Muscle of back (tissue), 11 donors: Measurements from ENCODE around the gene GNG3. TPM values are rescaled to one million over a fixed set of nuclear protein-coding genes. Genes with fewer than 3 reads are reported as not detected.
A peak's percentile ranks its signal among the peaks of the same experiment; 100 is the strongest.
"Not testable (repeated sequence)": the region's sequence is repeated elsewhere in the genome, so short reads cannot be mapped to it uniquely, and the experiment has no call there.

Experiments
- DNase-seq, 3 donors: peaks; one replicate each; pipeline versions ENCODE4 v3.0.0 to v3.0.0-alpha.2; 2013
- polyA plus RNA-seq, 10 donors: library from polyadenylated mRNA; unstranded; fragments of 120-200 nt; gene quantifications; one replicate each; pipeline ENCODE4 v1.2.1, GENCODE V29; 2013; ENCODE audit not compliant: insufficient read length in 10 of 10

GNG3 gene
- polyA plus RNA-seq, 10 donors = 0.35 to 1.5 (median 0.66) TPM; not detected in 3

DNA sequence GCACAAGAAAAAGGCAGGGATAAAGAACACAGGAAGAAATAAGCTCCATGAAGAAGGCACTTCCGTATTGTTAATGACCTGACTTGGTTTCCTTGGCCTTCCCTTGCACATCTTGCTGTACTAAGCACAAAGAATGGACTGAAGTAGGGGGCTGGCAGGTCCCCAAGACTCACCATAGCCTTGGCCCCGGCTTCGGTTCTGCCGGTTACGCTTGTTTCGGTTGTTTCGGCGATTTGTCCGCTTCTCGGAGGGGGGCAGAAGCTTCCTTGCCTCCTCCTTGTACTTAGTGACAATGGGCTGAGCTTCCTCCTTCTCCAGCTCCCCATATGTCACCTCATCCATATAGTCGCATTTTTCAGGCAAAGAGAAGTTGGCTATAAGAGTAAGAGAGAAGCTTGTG is 9.3 kb downstream of the GNG3 start:
- no peak for DNase-seq

DNA sequence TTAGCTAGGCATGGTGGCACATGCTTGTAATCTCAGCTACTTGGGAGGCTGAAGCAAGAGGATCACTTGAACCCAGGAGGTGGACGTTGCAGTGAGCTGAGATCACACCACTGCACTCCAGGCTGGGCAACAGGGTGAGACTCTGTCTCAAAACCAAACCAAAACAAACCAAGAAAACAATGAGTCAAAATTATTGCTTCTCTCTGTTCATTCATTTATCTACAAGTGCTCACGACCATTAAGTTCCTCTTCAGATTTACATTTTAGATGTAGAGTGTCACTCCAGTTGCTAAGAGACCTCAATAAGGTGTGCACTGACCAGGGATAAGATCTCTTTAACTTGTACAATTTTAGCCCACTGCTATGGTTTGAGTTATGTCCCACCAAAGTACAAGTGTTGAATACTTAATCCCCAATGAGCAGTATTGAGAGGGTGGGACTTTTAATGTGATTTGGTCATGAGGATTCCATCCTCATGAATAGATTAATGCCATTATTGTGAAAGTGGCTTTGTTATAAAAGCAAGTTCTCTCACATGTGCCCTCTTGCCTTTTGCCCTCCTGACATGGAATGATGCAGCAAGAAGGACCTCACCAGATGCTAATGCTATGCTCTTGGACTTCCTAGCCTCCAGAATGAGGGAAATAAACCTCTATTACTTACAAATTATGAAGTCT is 12.0 kb downstream of the GNG3 start:
- no peak for DNase-seq

DNA sequence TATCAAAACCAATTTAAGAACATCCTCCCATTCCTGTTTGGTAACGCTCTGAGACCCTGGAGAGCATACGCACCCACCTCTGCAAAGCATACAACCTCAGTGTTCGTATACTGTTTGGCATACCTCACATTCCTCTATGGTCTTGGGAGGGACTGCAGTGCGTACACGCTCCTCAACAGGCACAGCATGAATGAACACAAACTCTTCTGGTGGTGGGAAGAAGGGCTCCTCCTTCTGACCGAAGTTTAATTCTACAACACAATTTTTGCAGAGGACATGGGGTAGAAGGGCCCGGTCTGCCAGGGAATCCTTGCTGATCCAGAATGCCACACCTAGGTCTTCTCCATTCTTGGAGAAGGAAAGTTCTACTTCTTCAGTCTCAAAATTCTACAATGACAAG is 14.5 kb downstream of the GNG3 start:
- DNase-seq = no peak

DNA sequence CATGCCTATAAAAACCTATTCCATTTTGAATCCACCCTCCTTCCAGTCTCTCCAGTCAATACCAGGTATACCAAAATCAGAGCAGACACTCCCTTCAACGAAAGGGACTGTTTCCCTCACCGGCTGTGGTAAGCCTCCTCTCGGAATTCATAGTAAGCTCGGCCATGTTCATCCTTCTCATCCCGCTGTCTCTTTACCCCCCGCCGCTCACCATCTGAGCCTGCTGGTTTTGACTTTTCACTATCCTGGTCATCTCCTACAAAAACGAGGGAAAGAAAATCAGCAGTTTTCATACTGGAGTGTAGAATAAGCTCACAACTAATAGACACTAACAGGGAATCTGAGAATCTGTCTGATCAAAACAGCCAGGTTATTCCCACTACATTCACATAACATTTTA is 16.7 kb downstream of the GNG3 start:
- no peak for DNase-seq

DNA sequence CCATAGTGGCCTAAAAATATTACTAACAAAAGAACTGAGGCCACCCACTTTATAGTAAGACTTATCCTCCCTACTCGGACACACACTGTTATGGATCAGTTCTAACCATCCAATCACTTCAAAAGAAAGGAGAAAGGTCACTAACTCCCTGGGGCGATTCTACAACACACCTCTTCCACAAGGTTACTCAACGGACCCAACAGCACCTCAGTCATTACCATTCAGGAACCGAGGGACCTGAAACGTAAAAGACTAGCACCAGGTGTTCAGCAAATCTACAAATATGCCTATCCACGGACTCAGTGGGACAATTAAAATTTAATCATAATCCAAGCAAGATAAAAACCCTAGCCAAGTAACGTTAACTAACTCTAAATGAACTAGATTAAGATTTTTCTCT is 18.2 kb downstream of the GNG3 start:
- no peak for DNase-seq

DNA sequence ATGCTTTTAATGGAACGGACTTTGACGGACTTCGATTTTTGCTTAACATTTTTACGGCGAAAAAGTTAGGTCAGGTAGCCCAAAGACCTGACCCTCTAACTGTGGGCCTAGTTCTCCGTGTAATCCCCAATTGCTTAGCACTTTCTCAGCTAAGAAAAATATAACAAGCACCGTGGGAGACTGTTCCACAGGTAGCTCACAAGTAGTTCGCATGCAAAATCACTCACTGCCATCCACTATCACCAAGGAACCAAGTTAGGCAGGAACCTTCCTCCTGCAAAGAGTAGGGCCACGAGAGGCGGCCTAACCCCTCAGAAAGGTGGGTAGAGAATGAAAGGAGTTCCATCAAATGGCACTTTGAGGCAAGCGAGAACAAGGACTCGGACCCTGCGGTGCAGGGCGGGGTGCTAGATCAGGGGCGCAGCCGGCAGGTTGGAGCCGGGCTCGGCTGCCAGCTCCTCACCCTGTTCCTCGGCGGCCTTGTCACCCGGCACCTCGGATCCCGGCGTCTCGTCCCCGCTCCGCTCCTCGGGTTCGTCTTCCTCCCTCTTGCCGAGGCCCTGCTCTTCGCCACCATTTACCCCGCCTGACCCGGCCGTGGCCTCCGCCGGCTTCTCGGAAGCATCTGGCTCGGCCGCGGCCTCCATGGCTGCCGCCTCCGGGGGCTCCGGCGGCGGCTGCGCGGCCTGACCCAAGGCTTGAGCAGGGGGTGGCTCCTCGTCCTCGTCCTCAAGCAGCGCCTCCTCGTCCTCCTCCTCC is 18.9 kb downstream of the GNG3 start:
- DNase-seq = no peak

DNA sequence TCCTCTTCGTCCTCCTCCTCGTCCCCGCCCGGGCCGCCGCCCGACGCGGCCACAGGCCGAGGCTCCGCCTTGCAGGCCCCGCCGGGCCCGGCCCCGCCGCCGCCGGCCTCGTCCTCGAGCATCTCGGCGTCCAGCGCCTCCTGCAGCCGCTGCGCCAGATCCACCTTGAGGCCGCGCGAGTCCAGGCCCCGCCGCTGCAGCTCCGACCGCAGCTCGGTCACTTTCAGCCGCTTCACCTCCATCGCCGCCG is 19.4 kb downstream of the GNG3 start:
- DNase-seq = no peak

DNA sequence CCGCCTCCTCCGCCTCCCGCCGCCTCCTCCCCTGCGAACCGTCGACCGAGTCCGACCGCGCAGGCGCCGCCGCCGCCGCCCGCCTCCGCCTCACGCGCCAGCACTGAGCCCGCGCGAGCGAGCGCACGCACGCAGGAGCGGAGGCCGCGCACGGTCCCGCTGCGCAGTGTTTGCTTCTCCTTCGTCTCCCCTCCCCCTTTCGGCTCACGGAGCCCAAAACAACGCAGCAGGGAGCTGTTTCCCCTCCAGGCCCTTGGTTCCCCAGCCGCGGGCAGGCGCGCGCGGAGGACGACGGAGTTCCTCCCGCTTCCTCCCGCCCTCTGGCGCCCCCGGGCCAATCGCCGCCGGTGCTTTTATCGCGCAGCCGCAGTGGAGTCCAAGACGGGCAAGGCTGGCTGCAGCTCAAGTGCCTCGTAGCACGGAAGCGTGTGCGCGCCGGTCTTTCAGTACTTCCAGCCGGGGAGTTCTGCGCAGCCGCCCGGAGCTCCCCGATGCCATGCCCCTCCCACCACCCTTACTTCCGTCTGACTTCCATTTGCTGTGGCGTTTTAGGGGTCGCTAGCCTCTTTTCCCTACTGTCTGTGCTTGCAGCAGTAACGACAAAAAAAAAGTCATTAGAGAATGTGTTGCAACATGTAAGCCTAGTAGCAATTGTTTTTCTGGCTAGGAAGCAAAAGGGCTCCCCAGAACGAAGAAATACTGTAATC is 19.8 kb downstream of the GNG3 start, which contains the start of gene HNRNPUL2:
HNRNPUL2 (minus strand) TSS at position 293 of the 707 bp plus-strand sequence. CDS start 301 bp downstream, outside the sequence.
- DNase-seq = peak; percentile 100

DNA sequence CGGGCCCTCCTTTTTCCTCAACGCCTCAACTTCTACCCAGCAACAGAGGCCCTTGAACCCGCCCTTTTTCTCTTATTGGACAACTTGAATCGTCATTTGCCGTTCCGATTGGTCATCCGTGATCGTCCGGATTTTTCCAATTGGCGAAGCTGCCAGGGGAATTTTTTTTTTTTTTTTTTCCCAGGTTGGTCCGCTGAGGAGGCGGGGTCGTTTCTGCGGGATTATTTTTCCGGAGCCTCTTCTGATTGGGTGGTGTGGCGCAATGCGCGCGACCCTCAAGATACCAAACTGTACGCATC is 20.3 kb downstream of the GNG3 start:
- DNase-seq = peak; percentile 96 to 99 (median 99)

DNA sequence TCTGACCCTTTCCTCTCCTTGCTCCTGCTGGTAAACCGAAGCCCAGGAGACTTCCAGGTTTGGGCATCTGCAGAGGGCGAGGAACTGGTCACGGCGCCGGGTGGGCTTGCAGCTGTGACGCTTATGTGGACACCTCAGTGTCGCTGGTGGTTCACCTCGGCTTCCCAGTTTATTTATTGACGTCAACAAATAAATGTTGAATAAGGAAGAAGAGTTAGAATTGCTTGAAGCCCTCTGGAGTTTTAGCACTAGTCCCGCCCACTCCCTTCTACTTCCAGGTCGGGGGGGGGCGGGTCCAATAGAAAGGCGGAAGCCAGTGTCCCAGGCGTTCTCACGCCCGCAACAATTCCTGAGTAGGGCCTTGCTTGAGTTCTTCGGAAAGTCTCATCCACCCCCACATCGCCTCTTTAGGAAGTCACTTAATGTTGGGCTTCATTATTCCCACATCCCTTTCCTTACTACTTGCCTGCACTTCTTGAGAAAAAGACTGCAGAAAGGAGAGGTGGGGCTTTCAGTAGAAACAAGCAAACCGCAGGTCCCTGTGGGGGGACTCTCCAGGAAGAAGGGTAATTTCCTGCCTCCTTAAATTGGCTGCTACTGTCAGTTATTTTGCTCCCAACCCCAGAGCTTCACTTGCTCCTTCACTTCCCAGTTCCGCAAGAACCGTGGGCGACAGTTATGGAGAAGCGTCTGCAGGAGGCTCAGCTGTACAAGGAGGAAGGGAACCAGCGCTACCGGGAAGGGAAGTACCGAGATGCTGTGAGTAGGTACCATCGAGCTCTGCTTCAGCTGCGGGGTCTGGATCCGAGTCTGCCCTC is 20.9 kb downstream of the GNG3 start, which contains the start of gene TTC9C:
TTC9C (plus strand) TSS at position 316 of the 818 bp plus-strand sequence; CDS start at position 679, 363 bp downstream.
- DNase-seq = peak; percentile 90 to 96 (median 91)

DNA sequence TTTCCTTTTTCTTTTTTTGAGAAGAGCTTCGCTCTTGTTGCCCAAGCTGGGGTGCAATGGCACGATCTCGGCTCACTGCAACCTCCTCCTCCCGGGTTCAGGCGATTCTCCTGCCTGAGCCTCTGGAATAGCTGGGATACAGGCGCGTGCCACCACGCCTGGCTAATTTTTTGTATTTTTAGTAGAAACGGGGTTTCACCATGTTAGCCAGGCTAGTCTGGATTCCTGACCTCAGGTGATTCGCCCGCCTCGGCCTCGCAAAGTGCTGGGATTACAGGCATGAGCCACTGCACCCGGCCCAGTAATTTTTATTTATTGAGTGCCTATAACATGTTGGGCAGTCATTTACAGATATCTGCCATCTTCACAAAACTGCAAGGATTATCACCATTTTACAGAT is 22.6 kb downstream of the GNG3 start:
- DNase-seq = not testable (repeated sequence)

DNA sequence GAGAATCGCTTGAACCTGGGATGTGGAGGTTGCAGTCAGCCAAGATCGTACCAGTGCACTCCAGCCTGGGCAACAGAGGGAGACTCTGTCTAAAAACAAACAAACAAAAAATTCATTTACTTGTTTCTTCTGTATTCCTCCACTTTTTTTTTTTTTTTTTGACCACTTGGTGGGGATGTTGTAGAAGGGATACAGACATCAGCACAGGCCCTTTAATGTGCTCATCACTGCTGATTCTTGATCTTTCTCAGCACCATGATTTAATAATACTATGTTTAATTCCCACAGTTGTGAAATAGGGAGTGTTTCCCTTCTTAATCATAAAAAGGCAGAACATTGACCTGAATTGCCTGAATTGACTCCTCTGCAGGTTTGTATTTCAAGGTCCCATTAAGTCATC is 25.4 kb downstream of the GNG3 start:
- DNase-seq = no peak

DNA sequence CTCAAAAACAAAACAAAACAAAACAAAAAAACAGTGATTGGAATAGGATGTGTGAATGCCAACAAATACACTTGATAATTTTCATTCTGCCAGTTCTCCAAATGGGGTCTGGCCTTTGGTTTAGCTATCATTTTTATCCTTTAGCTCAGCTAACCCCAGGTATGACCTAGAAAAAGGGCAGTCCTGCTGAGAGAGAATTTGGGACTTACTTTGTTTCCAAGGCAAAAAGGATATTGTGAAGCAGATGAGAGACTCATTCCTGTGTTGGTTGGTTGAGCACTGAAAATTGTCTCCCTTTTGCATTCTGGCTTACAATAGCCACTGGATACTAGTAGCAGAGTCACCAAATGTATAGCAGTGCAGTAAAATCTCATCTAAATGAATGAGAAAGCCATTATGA is 29.7 kb downstream of the GNG3 start:
- DNase-seq = no peak

DNA sequence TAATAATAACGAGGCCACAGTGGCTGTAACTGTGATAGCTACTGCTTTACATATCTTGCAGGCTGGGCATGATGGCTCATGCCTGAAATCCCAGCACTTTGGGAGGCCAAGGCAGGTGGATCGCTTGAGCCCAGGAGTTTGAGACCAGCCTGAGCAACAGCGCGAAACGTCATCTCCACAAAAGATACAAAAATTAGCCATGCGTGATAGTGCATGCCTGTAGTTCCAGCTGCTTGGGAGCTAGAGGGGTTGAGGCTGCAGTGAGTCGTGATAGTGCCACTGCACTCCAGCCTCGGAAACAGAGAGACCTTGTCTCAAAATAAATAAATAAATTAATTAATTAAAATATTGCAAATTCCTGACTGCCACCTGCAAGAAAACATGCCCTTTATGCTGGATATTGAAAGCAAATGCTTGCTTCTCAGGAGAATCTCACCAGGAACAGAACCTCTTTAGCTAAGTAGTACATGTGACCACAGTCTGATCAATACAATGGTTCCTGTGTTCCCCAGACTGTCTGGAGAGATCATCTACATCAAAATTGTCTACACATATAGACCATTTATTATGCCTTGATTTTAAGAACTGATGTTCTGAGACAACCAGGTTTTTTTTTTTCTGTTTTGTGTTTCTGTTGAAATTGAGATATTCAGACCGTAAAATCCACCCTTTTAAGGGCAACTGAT is 40.1 kb downstream of the GNG3 start:
- no peak for DNase-seq

DNA sequence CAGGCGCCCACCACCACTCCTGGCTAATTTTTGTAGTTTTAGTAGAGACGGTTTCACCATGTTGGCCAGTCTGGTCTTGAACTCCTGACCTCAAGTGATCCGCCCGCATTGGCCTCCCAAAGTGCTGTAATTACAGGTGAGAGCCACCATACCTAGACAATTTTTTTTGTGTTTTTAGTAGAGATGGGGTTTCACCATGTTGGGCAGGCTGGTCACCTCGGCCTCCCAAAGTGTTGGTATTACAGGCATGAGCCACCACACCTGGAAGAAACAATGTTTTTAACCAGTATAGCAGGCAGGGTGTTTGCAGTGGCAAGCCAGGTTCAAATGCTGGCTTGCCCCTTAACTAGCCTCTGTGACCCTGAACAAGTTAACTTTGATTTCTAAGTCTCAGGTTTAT is 42.5 kb downstream of the GNG3 start:
- not testable (repeated sequence) for DNase-seq

DNA sequence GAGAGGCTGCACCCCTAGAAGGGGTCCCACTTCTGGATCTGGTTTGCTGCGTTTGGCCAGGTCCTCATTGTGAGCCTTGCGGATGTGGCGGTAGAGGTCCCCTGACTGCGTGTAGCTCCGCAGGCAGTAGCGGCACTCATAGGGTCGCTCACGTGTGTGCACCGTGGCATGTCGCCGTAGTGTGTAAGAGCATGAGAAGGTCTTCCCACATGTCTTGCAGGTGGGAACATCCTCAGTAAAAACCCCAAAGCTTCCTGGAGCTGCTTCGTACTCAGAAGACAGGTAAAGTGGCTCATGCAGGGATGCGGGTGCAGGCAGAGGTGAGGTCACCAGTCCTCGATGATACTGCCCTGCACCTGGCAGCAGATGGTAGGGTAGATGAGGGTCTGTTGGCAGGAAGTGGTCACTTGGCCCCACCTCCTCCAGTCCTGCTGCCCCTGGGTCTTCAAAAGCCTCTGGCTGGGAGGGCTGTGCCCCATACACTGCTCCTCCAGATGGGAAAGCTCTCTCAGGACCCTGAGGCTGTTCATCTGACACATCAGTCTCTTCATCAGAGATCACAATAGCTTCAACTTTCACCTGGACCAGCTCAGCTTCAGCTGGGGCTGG is 44.8 kb downstream of the GNG3 start:
- DNase-seq = no peak

DNA sequence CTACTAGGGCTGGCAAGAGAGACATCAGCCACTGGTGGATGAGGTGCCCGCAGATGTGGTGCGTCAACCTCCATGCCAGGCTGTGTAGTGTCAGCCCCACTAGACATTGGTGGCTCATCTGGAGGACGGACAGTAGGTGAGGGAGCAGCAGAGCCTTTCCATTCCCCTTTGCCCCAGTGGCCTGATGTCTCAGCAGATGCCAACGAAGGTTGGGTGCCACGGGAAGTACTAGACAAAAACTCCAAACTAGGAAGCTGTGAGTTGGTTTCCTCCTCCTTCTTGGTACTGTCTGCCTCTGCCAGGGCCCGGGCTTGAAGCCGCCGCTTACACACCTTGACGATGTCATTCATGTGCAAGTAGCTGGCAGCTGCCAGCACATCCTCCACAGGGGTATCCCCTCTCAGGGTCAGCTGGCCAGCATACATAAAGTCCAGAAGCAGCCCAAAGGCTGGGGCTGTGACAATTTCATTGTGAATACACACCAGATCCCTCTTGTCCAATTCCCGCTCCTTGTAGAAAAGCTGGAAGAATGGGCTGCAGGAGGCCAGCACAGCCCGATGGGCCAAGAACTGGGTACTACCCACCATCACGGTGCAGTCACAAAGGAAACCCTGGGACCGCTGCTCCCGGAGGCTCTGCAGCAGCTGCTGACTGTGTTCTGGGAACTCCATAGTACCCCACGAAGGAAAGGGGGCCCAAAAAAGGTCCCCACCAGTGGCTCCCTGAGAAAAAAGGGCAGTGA is 45.7 kb downstream of the GNG3 start:
- no peak for DNase-seq

DNA sequence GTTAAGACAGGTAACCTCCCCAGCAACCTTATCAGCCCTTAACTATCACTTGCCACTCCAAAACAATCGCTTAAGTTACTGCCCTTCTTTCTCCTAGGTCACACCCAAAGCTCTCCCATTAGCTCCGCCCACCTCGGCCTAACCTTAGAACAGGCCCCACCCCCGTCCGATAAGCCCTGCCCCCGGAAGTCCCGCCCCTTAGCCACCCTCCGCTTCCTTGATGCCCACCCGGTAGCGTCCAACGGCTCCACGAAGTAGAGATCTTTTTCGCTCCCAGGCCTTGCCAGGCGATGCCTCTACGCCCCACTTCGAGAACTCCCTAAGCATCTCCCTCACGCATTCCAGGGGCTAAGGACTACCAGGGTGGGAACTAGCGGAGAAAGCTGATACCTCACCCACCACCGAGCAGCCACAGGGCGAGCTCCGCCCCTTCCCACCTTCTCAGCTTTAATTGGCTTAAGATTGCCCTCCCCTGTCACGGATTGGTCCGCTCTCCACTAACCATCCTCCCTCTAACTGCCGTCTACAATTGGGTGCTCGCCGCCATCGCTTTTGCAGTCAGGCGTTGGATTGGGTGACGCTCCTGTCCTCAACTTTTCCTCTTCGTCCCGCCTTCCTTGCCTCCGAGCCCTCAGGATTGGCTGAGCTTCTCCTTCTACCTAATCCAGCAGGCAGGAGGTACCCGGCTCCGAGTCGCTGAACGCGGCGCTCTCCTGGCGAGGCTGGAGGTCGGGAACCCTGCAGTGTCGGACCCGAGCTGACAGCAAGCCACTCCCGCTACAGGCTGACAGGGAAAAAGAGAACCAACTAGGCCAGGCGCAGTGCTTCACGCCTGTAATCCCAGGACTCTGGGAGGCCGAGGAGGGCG is 46.5 kb downstream of the GNG3 start, which contains the start of gene ZBTB3:
ZBTB3 (minus strand) TSS at position 425 of the 868 bp plus-strand sequence. CDS start 496 bp downstream, outside the sequence.
- peak; percentile 98 to 99 (median 99) for DNase-seq

DNA sequence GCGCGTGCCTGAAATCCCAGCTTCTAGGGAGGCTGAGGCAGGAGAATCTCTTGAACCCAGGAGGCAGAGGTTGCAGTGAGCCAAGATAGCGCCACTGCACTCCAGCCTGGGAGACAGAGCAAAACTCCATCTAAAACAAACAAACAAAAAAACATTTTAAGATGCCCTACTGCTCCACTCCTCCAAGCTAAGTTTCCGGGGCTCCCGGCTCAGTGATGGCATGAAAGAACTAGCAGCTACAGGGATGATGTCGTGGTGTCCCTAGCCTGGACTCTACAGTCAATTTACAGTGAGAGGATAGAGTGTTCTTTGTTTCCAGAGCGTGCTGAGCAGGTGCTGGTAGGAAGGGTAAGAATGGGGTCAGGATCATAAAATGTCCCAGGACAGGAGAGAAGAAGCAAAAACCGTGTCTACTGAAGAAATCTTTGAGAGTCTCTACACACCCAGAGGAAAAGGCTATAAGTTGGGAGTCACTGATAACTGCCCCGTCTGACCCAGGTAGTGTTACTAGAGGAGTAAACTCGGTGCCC is 47.7 kb downstream of the GNG3 start:
- DNase-seq = no peak
